MM.1S (cell line): Measurements from ENCODE around the gene DISC1.
"Not testable (repeated sequence)": the region's sequence is repeated elsewhere in the genome, so short reads cannot be mapped to it uniquely, and the experiment has no call there.

ENCODE experiments used
- EZH2 ChIP-seq: fragments of 300-600 bp; sonication (generic); optimal IDR thresholded peaks from 2 replicates; pipeline ENCODE3; 2017; ENCODE audit warnings: low read depth, mild to moderate bottlenecking, antibody characterized with exemption, low read length, mixed read lengths
- EZH2phosphoT487 ChIP-seq: fragments of 300-600 bp; sonication (generic); IDR thresholded peaks from 2 replicates; pipeline ENCODE4 v1.6.1; 2018; ENCODE audit warnings: antibody characterized with exemption, low read length
- TF ChIP-seq, protein P1 (sequence below): fragments of 300-600 bp; sonication (generic); IDR thresholded peaks from 2 replicates; pipeline ENCODE4 v1.5.1; 2016; ENCODE audit warnings: antibody characterized with exemption, low read length, mixed read lengths

- TF ChIP-seq, protein P1, sequence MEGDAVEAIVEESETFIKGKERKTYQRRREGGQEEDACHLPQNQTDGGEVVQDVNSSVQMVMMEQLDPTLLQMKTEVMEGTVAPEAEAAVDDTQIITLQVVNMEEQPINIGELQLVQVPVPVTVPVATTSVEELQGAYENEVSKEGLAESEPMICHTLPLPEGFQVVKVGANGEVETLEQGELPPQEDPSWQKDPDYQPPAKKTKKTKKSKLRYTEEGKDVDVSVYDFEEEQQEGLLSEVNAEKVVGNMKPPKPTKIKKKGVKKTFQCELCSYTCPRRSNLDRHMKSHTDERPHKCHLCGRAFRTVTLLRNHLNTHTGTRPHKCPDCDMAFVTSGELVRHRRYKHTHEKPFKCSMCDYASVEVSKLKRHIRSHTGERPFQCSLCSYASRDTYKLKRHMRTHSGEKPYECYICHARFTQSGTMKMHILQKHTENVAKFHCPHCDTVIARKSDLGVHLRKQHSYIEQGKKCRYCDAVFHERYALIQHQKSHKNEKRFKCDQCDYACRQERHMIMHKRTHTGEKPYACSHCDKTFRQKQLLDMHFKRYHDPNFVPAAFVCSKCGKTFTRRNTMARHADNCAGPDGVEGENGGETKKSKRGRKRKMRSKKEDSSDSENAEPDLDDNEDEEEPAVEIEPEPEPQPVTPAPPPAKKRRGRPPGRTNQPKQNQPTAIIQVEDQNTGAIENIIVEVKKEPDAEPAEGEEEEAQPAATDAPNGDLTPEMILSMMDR: not testable (repeated sequence)
- TF ChIP-seq EZH2, EZH2phosphoT487: not testable (repeated sequence)
These were observed 25.2 kb downstream of the DISC1 start for GRCh38 chr1:231651621-231652260.
